ENCODE data around the gene SMIM36. TPM values are rescaled to one million over a fixed set of nuclear protein-coding genes. Genes with fewer than 3 reads are reported as not detected.

SMIM36 gene
- total RNA-seq, 4 donors from 2014 or later, result not detected

Small RNA genes lying within 50 kb of the gene (small RNA-seq; reads per million reads assigned to genes)
- gene RNU6-1249P, result not detected

Other genes with a start within 250 kb of the SMIM36 start
- 10 to 100 TPM; 12.5 to 15.4 (median 14.6) TPM for gene HLF, start 246.5 kb downstream of the SMIM36 start, total RNA-seq
- 100 to 1,000 TPM in 3 of 4 donors, 10 to 100 TPM in 1; 37.8 to 176 (median 137) TPM for gene MMD, start 89.6 kb downstream of the SMIM36 start, total RNA-seq
- 100 to 1,000 TPM in 1 of 4 donors, 10 to 100 TPM in 3; 15.1 to 127 (median 43.6) TPM for gene TMEM100, start 211.4 kb upstream of the SMIM36 start, total RNA-seq
- 10 to 100 TPM; 16.0 to 41.9 (median 25.0) TPM for gene PCTP, start 239.6 kb upstream of the SMIM36 start, total RNA-seq

Data from omental fat pad (tissue), 4 donors.